Measurements from ENCODE around the gene GALNT1. TPM values are rescaled to one million over a fixed set of nuclear protein-coding genes. Genes with fewer than 3 reads are reported as not detected.

GALNT1 gene
- total and polyA plus RNA-seq, 11 donors: 9.6 to 69.0 (median 42.7) TPM

GRCh38 chr18:35672897-35673296 is 91.4 kb downstream of the GALNT1 start:
- intact Hi-C loops (cut with DNase I): loop anchor here in 1 of 10 donors (10.0 kb wide), 1 partner anchor 58 kb away; no protein-coding TSS in a partner anchor
- Histone ChIP-seq H3K36me3 (peaks cover 0 to 14% (median 7%) of the 10 kb centered on the region in 9 donors), H3K4me1 (no peaks in the 10 kb centered on the region), H3K27ac (no peak overlapping the region), H3K27me3 (no peaks in the 10 kb centered on the region), H3K9me3 (no peaks in the 10 kb centered on the region), H3K4me3 (no peak overlapping the region)
- no peak for TF ChIP-seq POLR2A (IDR thresholded peaks at IDR 0.05)
- no peak for TF ChIP-seq CTCF (IDR thresholded peaks at IDR 0.05)
- WGBS, 4 donors: 94 to 97% (median 95%) methylated on average over 1 of the region's 1 CpG
- DNase-seq: no peak
- ATAC-seq: no peak

GRCh38 chr18:35673682-35674081 is 92.1 kb downstream of the GALNT1 start:
- no peak for ATAC-seq
- Histone ChIP-seq H3K27ac (no peak overlapping the region), H3K36me3 (peaks cover 0 to 22% (median 14%) of the 10 kb centered on the region in 9 donors), H3K4me1 (no peaks in the 10 kb centered on the region), H3K9me3 (no peaks in the 10 kb centered on the region), H3K27me3 (no peaks in the 10 kb centered on the region), H3K4me3 (no peak overlapping the region)
- no peak for DNase-seq
- TF ChIP-seq POLR2A (IDR thresholded peaks at IDR 0.05): no peak
- no peak for TF ChIP-seq CTCF (IDR thresholded peaks at IDR 0.05)
- WGBS, 4 donors: 94 to 100% (median 100%) methylated on average over 1 of the region's 1 CpG
- intact Hi-C loops (cut with DNase I): loop anchor here in 1 of 10 donors (10.0 kb wide), 1 partner anchor 59 kb away; no protein-coding TSS in a partner anchor

- intact Hi-C loops (cut with DNase I): loop anchor here in 3 of 10 donors (10.0 kb wide), 2 partner anchors 265 to 275 kb away; no protein-coding TSS in a partner anchor
- peaks cover 0 to 51% (median 30%) of the 10 kb centered on the region in 9 donors for H3K36me3 ChIP-seq
- no peak for ATAC-seq
Observed at GRCh38 chr18:35680139-35680551, 98.6 kb downstream of the GALNT1 start.

More at GRCh38 chr18:35680139-35680551, 98.6 kb downstream of the GALNT1 start:
- TF ChIP-seq POLR2A (IDR thresholded peaks at IDR 0.05): no peak
- TF ChIP-seq CTCF (IDR thresholded peaks at IDR 0.05): no peak
- DNase-seq: no peak
- Histone ChIP-seq H3K9me3 (no peaks in the 10 kb centered on the region), H3K27me3 (no peaks in the 10 kb centered on the region), H3K4me3 (no peak overlapping the region), H3K27ac (no peak overlapping the region), H3K4me1 (no peaks in the 10 kb centered on the region)
